HG02840 (cell line): ENCODE data around the gene PTPRJ.
"Not testable (repeated sequence)": the region's sequence is repeated elsewhere in the genome, so short reads cannot be mapped to it uniquely, and the experiment has no call there.

Experiments
- ATAC-seq: cut with Tn5 transposase; IDR thresholded peaks from one replicate; pipeline ENCODE4 v1.9.1; 2021; ENCODE audit warnings: mild to moderate bottlenecking, moderate library complexity, moderate number of reproducible peaks; ENCODE audit not compliant: unreplicated experiment, low FRiP score

The PTPRJ gene

GRCh38 chr11:48172818-48173609 lies 192.7 kb downstream of the PTPRJ start:
- ATAC-seq, result no peak

- ATAC-seq, result no peak
These were observed 197.3 kb downstream of the PTPRJ start for GRCh38 chr11:48177661-48178060.

- ATAC-seq, result no peak
These were observed 200.3 kb downstream of the PTPRJ start for GRCh38 chr11:48180627-48181026.

DNA sequence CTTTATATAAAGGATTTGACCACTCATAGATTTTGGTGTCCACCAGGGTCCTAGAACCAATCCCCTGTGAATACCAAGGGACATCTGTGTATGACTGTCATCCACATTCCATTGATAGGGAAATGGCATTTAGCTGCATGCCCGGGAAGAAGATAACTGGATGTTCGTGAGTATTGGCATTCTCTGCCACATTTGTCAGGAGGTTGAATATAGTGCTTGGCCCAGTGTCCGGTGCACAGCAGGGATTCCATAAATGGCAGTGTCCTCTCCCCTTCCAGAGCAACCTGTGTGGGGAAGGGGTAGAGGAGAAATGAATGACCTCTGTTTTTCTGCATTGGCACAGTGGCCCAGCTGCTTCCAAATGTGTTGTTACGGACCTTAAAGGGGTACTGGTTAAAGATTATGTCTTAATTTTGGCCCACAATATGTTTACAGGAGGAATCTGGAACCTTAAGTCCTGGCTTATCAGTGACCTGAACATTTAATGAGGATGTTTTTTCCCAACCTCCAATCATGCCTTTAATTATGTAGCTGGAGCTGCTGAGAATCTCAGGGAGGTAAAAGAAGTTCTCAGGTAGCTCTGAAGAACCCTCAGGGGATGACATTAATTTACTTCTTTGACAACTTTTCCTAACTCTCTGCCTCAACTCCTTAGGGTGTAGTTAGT lies 202.6 kb downstream of the PTPRJ start:
- no peak for ATAC-seq

DNA sequence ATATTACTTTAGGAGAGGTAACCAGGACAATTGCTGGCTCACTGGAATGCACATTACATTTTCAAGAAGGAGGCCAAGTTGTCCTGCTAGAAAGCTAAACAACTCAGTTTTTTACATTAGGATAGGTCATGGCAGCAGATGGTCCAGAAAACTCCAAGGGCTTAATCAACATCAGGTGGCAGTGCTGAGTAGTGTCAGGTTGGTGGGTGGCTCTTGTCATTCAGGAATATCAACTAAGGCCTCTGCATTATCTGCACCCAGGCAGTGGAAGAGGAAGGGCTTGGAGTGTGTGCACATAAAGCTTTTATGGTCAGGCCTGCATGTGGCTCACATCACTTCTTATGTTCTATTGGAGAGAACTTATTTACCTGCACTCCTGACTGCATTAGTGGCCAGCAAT lies 204.1 kb downstream of the PTPRJ start:
- no peak for ATAC-seq

DNA sequence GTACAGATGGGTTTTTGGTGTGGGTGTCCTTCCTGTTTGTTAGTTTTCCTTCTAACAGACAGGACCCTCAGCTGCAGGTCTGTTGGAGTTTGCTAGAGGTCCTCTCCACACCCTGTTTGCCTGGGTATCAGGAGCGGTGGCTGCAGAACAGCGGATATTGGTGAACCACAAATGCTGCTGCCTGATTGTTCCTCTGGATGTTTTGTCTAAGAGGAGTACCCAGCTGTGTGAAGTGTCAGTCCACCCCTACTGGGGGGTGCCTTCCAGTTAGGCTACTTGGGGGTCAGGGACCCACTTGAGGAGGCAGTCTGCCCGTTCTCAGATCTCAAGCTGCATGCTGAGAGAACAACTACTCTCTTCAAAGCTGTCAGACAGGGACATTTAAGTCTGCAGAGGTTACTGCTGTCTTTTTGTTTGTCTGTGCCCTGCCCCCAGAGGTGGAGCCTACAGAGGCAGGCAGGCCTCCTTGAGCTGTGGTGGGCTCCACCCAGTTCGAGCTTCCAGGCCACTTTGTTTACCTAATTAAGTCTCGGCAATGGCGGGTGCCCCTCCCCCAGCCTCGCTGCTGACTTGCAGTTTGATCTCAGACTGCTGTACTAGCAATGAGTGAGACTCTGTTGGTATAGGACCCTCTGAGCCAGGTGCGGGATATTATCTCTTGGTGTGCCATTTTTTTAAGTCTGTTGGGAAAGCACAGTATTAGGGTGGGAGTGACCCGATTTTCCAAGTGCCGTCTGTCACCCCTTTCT lies 210.7 kb downstream of the PTPRJ start:
- ATAC-seq, result not testable (repeated sequence)

- ATAC-seq, result no peak
These were observed 213.5 kb downstream of the PTPRJ start for GRCh38 chr11:48193876-48194275.

GRCh38 chr11:48207881-48208280 lies 227.5 kb downstream of the PTPRJ start:
- no peak for ATAC-seq

DNA sequence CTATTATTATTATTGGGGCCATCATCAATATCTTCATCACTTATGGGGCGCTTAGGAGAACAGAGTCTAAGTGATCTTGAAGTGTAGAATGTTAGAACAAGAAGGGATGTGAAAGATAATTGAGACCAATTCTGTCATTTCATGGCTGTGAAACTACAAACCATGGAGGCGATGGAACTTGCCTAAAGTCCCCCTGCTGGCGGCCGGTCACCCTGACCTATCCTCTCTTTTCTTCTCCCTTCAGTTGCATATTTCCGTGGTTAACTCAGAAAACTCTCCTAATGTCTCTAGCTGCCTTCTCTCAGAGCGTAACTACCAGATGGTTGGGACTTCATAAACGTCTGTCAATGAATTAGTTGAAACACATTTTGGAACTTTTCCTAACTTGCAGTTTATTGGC lies 229.7 kb downstream of the PTPRJ start:
- ATAC-seq, result no peak

- no peak for ATAC-seq
These were observed 236.2 kb downstream of the PTPRJ start, which contains the start of gene OR4B1 for GRCh38 chr11:48216510-48216909. Gene OR4B1, plus strand, starts transcription at chr11:48216810. Its CDS starts 0 bp downstream, at chr11:48216810.
